Esophagus squamous epithelium (tissue), 5 donors: Measurements from ENCODE around the gene MIPOL1. TPM values are rescaled to one million over a fixed set of nuclear protein-coding genes. Genes with fewer than 3 reads are reported as not detected.

Experiments used
- DNase-seq: peaks from one replicate; lab custom pipeline; 2025; lab: John Stamatoyannopoulos, UW
- H3K27ac ChIP-seq, 4 donors: fragments of 200-600 bp; sonication (generic); one replicate each; pipeline ENCODE4 v1.5.1; 2016 to 2019; ENCODE audit warnings: mild to moderate bottlenecking in 1 of 4
- H3K27me3 ChIP-seq, 4 donors: fragments of 200-600 bp; sonication (generic); 1 replicate in 3 of 4; 2 replicates in 1 of 4; pipeline versions ENCODE4 v1.5.1 to v1.6.0; 2017 to 2021; ENCODE audit warnings: antibody characterized with exemption in 1 of 4
- H3K36me3 ChIP-seq, 3 donors: fragments of 200-600 bp; sonication (generic); one replicate each; pipeline ENCODE4 v1.5.1; 2016 to 2019
- H3K4me1 ChIP-seq, 3 donors: fragments of 200-600 bp; sonication (generic); one replicate each; pipeline ENCODE4 v1.5.1; 2017 to 2019
- H3K4me3 ChIP-seq, 4 donors: fragments of 200-600 bp; sonication (generic); 1 replicate in 3 of 4; 2 replicates in 1 of 4; pipeline ENCODE4 v1.5.1; 2016 to 2019; ENCODE audit warnings: mild to moderate bottlenecking in 2 of 4, moderate library complexity in 1 of 4
- H3K9me3 ChIP-seq, 3 donors: fragments of 200-600 bp; sonication (generic); one replicate each; pipeline ENCODE4 v1.5.1; 2016 to 2019
- CTCF ChIP-seq, 6 experiments: fragments of 450-650 bp in 4 of 6; fragments of 200-600 bp in 2 of 6; sonication (generic) in 2 of 6; IDR thresholded peaks; one replicate each; pipeline ENCODE4 v1.5.1; 2016 to 2019; ENCODE audit warnings: antibody characterized with exemption in 6 of 6, mild to moderate bottlenecking in 4 of 6, moderate library complexity in 4 of 6
- POLR2A ChIP-seq, 4 donors: fragments of 450-650 bp; IDR thresholded peaks; one replicate each; pipeline ENCODE4 v1.6.1; 2017; ENCODE audit warnings: antibody characterized with exemption in 4 of 4, mild to moderate bottlenecking in 4 of 4, moderate library complexity in 3 of 4
- WGBS, 2 donors: methylation state at CpG; one replicate each; pipeline ENCODE4 v1.1.5; 2018; 5-methylcytosine and 5-hydroxymethylcytosine counted together
- intact Hi-C: fragments of 100-400 bp; cut with DNase I; formaldehyde crosslinking; loops from one replicate; pipeline ENCODE4 v1.15.0; 2022
- total RNA-seq, 4 donors: library from RNA; depleted of rRNA; stranded (reverse); fragments of >200 nt; gene quantifications; one replicate each; pipeline ENCODE4 v1.1.0, GENCODE V29; 2016
- donor health status: DM: yes; HTN: yes; CAD: no.

Gene MIPOL1
- total RNA-seq, 4 donors from 2014 or later: 4.9 to 13.7 (median 7.1) TPM

- H3K27me3 ChIP-seq: peaks cover 0 to 99% (median 29%) of the 10 kb centered on the region in 4 donors
- H3K36me3 ChIP-seq: no peaks in the 10 kb centered on the region
- peaks cover 23 to 86% (median 32%) of the 10 kb centered on the region in 3 donors for H3K4me1 ChIP-seq
- H3K27ac ChIP-seq: peak overlapping the region; percentile 89 to 95 (median 92)
- WGBS, 2 donors: 1 to 7% methylated on average over 31 to 33 of the region's 46 CpGs
- no peak for DNase-seq
- peak overlapping the region; percentile 58 to 72 (median 62) for H3K4me3 ChIP-seq
- no peak for TF ChIP-seq CTCF (IDR thresholded peaks at IDR 0.05)
- TF ChIP-seq POLR2A (IDR thresholded peaks at IDR 0.05): peak in 1 of 4 donors; percentile 37
- intact Hi-C loops: no loop called here
- H3K9me3 ChIP-seq: no peaks in the 10 kb centered on the region
These were observed 398.3 kb downstream of the MIPOL1 start for GRCh38 chr14:37595809-37596621.

GRCh38 chr14:37596790-37597472 lies 399.2 kb downstream of the MIPOL1 start:
- Histone ChIP-seq H3K27me3 (peaks cover 0 to 99% (median 24%) of the 10 kb centered on the region in 4 donors), H3K4me1 (peaks cover 24 to 82% (median 32%) of the 10 kb centered on the region in 3 donors), H3K27ac (peak overlapping the region; percentile 89 to 95 (median 92)), H3K36me3 (no peaks in the 10 kb centered on the region), H3K9me3 (no peaks in the 10 kb centered on the region), H3K4me3 (peak overlapping the region in 1 of 4 donors; percentile 72)
- WGBS, 2 donors: 8 to 21% methylated on average over 7 of the region's 7 CpGs
- DNase-seq: no peak
- no peak for TF ChIP-seq CTCF (IDR thresholded peaks at IDR 0.05)
- no peak for TF ChIP-seq POLR2A (IDR thresholded peaks at IDR 0.05)
- intact Hi-C loops: no loop called here

- Histone ChIP-seq H3K4me3 (peak overlapping the region in 3 of 4 donors; percentile 42 to 59 (median 45)), H3K9me3 (no peaks in the 10 kb centered on the region), H3K36me3 (no peaks in the 10 kb centered on the region), H3K4me1 (peaks cover 24 to 76% (median 30%) of the 10 kb centered on the region in 3 donors), H3K27me3 (peaks cover 0 to 99% (median 22%) of the 10 kb centered on the region in 4 donors), H3K27ac (peak overlapping the region; percentile 71 to 95 (median 90))
- no peak for DNase-seq
- TF ChIP-seq CTCF (IDR thresholded peaks at IDR 0.05): peak in 5 of 6 experiments; percentile 20 to 70 (median 40)
- TF ChIP-seq POLR2A (IDR thresholded peaks at IDR 0.05): no peak
- 7 to 24% methylated on average over 18 to 19 of the region's 20 CpGs for WGBS, 2 donors
- intact Hi-C loops: no loop called here
These were observed 399.8 kb downstream of the MIPOL1 start for GRCh38 chr14:37597538-37597913.

- WGBS, 2 donors: 7 to 15% methylated on average over 6 to 17 of the region's 50 CpGs
- intact Hi-C loops: no loop called here
- H3K4me3 ChIP-seq: peak overlapping the region; percentile 27 to 59 (median 44)
- H3K4me1 ChIP-seq: peaks cover 24 to 72% (median 27%) of the 10 kb centered on the region in 3 donors
- peaks cover 0 to 99% (median 16%) of the 10 kb centered on the region in 4 donors for H3K27me3 ChIP-seq
- H3K27ac ChIP-seq: peak overlapping the region; percentile 71 to 95 (median 90)
- DNase-seq: no peak
- TF ChIP-seq POLR2A (IDR thresholded peaks at IDR 0.05): no peak
- no peak for TF ChIP-seq CTCF (IDR thresholded peaks at IDR 0.05)
- no peaks in the 10 kb centered on the region for H3K36me3 ChIP-seq
- H3K9me3 ChIP-seq: no peaks in the 10 kb centered on the region
These were observed 400.4 kb downstream of the MIPOL1 start for GRCh38 chr14:37597914-37598746.
